ENCODE results near the gene DNAJC12.

- TF ChIP-seq RAD21 (IDR thresholded peaks at IDR 0.05; ENCODE audit: low read depth) (no peak), REST (IDR thresholded peaks at IDR 0.05; ENCODE audit: low read depth) (no peak), YY1 (IDR thresholded peaks at IDR 0.05; ENCODE audit: low read depth) (no peak), TAF1 (IDR thresholded peaks at IDR 0.05; ENCODE audit: low read depth) (no peak), CREB1 (IDR thresholded peaks at IDR 0.05; ENCODE audit: low read depth) (no peak), NFIC (IDR thresholded peaks at IDR 0.05) (no peak), EP300 (IDR thresholded peaks at IDR 0.05; ENCODE audit: borderline replicate concordance) (no peak), EGR1 (IDR thresholded peaks at IDR 0.05) (no peak), MAX (IDR thresholded peaks at IDR 0.05) (no peak)
Measured at GRCh38 chr10:67843284-67843683, 5.3 kb upstream of the DNAJC12 start.

Data from Ishikawa (cell line).